HUES48 (cell line): ENCODE measurements around the gene UBD.

Source experiments
- H3K27ac ChIP-seq: one replicate; pipeline ENCODE4 v1.7.0; 2013; ENCODE audit warnings: low read depth, low read length, inconsistent platforms
- H3K27me3 ChIP-seq: 2 replicates; pipeline ENCODE4 v1.6.1; 2013; ENCODE audit warnings: mild to moderate bottlenecking, low read length; ENCODE audit not compliant: control insufficient read depth, insufficient read depth
- H3K36me3 ChIP-seq: 2 replicates; pipeline ENCODE4 v1.6.1; 2013; ENCODE audit warnings: low read length; ENCODE audit not compliant: control insufficient read depth, insufficient read depth
- H3K4me1 ChIP-seq: 2 replicates; pipeline ENCODE4 v1.6.1; 2013; ENCODE audit warnings: mild to moderate bottlenecking, low read length; ENCODE audit not compliant: control insufficient read depth, insufficient read depth
- H3K4me3 ChIP-seq: 2 replicates; pipeline ENCODE4 v1.5.1; 2013; ENCODE audit warnings: mild to moderate bottlenecking, low read depth, low read length
- H3K9ac ChIP-seq: 2 replicates; pipeline ENCODE4 v1.6.1; 2013; ENCODE audit warnings: mild to moderate bottlenecking, low read depth, low read length, moderate library complexity
- H3K9me3 ChIP-seq: 2 replicates; pipeline ENCODE4 v1.6.1; 2013; ENCODE audit warnings: low read length; ENCODE audit not compliant: control insufficient read depth, insufficient read depth

Gene UBD

GRCh38 chr6:29590218-29590808 lies 30.8 kb upstream of the UBD start:
- Histone ChIP-seq H3K4me3 (no peak overlapping the region), H3K4me1 (peaks cover 11% of the 10 kb centered on the region)

GRCh38 chr6:29589423-29590048 lies 30.0 kb upstream of the UBD start:
- Histone ChIP-seq H3K27ac (no peak overlapping the region), H3K27me3 (no peaks in the 10 kb centered on the region), H3K4me1 (peaks cover 5% of the 10 kb centered on the region), H3K9ac (no peak overlapping the region), H3K36me3 (no peaks in the 10 kb centered on the region), H3K9me3 (no peaks in the 10 kb centered on the region), H3K4me3 (no peak overlapping the region)

More at GRCh38 chr6:29590218-29590808, 30.8 kb upstream of the UBD start:
- Histone ChIP-seq H3K9me3 (no peaks in the 10 kb centered on the region), H3K27ac (no peak overlapping the region), H3K9ac (no peak overlapping the region), H3K36me3 (no peaks in the 10 kb centered on the region), H3K27me3 (no peaks in the 10 kb centered on the region)

GRCh38 chr6:29584821-29585220 lies 25.3 kb upstream of the UBD start, which contains the start of gene OR2H2:
Gene OR2H2 (plus strand): TSS chr6:29585121. CDS start chr6:29587945, 2,824 bp downstream.
- no peaks in the 10 kb centered on the region for H3K27me3 ChIP-seq
- no peaks in the 10 kb centered on the region for H3K36me3 ChIP-seq
- H3K4me1 ChIP-seq: no peaks in the 10 kb centered on the region
- H3K4me3 ChIP-seq: no peak within 1 kb of the TSS
- no peak within 1 kb of the TSS for H3K9ac ChIP-seq
- no peak within 1 kb of the TSS for H3K27ac ChIP-seq
- H3K9me3 ChIP-seq: no peaks in the 10 kb centered on the region

- Histone ChIP-seq H3K27ac (no peak overlapping the region), H3K4me1 (no peaks in the 10 kb centered on the region), H3K9ac (no peak overlapping the region), H3K36me3 (no peaks in the 10 kb centered on the region), H3K9me3 (no peaks in the 10 kb centered on the region), H3K27me3 (no peaks in the 10 kb centered on the region), H3K4me3 (no peak overlapping the region)
These were observed 18.0 kb upstream of the UBD start for GRCh38 chr6:29577544-29577943.

- Histone ChIP-seq H3K27ac (no peak overlapping the region), H3K9me3 (no peaks in the 10 kb centered on the region), H3K36me3 (no peaks in the 10 kb centered on the region), H3K4me1 (no peaks in the 10 kb centered on the region), H3K9ac (no peak overlapping the region), H3K4me3 (no peak overlapping the region), H3K27me3 (no peaks in the 10 kb centered on the region)
These were observed 16.5 kb upstream of the UBD start for GRCh38 chr6:29576056-29576455.

GRCh38 chr6:29567991-29568390 lies 8.5 kb upstream of the UBD start:
- H3K4me3 ChIP-seq: no peak overlapping the region
- no peaks in the 10 kb centered on the region for H3K36me3 ChIP-seq
- no peak overlapping the region for H3K9ac ChIP-seq
- H3K27ac ChIP-seq: no peak overlapping the region
- H3K4me1 ChIP-seq: no peaks in the 10 kb centered on the region
- H3K9me3 ChIP-seq: no peaks in the 10 kb centered on the region
- no peaks in the 10 kb centered on the region for H3K27me3 ChIP-seq

GRCh38 chr6:29567541-29567940 lies 8.0 kb upstream of the UBD start:
- H3K9me3 ChIP-seq: no peaks in the 10 kb centered on the region
- no peaks in the 10 kb centered on the region for H3K4me1 ChIP-seq
- no peak overlapping the region for H3K4me3 ChIP-seq
- H3K36me3 ChIP-seq: no peaks in the 10 kb centered on the region
- H3K27ac ChIP-seq: no peak overlapping the region
- no peak overlapping the region for H3K9ac ChIP-seq
- no peaks in the 10 kb centered on the region for H3K27me3 ChIP-seq

- H3K27me3 ChIP-seq: no peaks in the 10 kb centered on the region
- no peak overlapping the region for H3K9ac ChIP-seq
These were observed 7.3 kb upstream of the UBD start for GRCh38 chr6:29566856-29567255.

GRCh38 chr6:29564875-29565274 lies 5.3 kb upstream of the UBD start:
- no peaks in the 10 kb centered on the region for H3K9me3 ChIP-seq
- H3K27ac ChIP-seq: no peak overlapping the region
- no peak overlapping the region for H3K9ac ChIP-seq
- no peak overlapping the region for H3K4me3 ChIP-seq
- H3K4me1 ChIP-seq: peaks cover 2% of the 10 kb centered on the region; the same call in 1 of the 2 replicates
- H3K27me3 ChIP-seq: peaks cover 6% of the 10 kb centered on the region
- H3K36me3 ChIP-seq: no peaks in the 10 kb centered on the region

More at GRCh38 chr6:29566856-29567255, 7.3 kb upstream of the UBD start:
- Histone ChIP-seq H3K9me3 (no peaks in the 10 kb centered on the region), H3K27ac (no peak overlapping the region), H3K4me3 (no peak overlapping the region), H3K36me3 (no peaks in the 10 kb centered on the region), H3K4me1 (no peaks in the 10 kb centered on the region)

- Histone ChIP-seq H3K9ac (no peak overlapping the region), H3K27me3 (peaks cover 19% of the 10 kb centered on the region), H3K27ac (no peak overlapping the region), H3K9me3 (no peaks in the 10 kb centered on the region), H3K36me3 (no peaks in the 10 kb centered on the region), H3K4me1 (peaks cover 12% of the 10 kb centered on the region), H3K4me3 (no peak overlapping the region)
These were observed 4.0 kb upstream of the UBD start for GRCh38 chr6:29563435-29563965.

- no peak overlapping the region for H3K27ac ChIP-seq
- H3K4me1 ChIP-seq: peaks cover 27% of the 10 kb centered on the region
- no peak overlapping the region for H3K4me3 ChIP-seq
- H3K36me3 ChIP-seq: no peaks in the 10 kb centered on the region
- no peaks in the 10 kb centered on the region for H3K9me3 ChIP-seq
- no peak overlapping the region for H3K9ac ChIP-seq
- peaks cover 27% of the 10 kb centered on the region for H3K27me3 ChIP-seq
These were observed 2.2 kb upstream of the UBD start for GRCh38 chr6:29561606-29562181.
